HepG2 (cell line): Measurements from ENCODE around the gene ADARB2. TPM values are rescaled to one million over a fixed set of nuclear protein-coding genes. Genes with fewer than 3 reads are reported as not detected.

ENCODE experiments used
- ATAC-seq: fragments of 200-7000 bp; cut with Tn5 transposase; 3 replicates; pipeline ENCODE4 v1.9.1; 2020; ENCODE audit warnings: mild to moderate bottlenecking, moderate library complexity
- BruUV-seq: library from RNA; stranded (reverse); fragments of 400-500 nt; replicated peaks from 2 replicates; lab custom pipeline; 2021; lab: Mats Ljungman, UMichigan
- CTCF ChIA-PET: fragments of 300-600 bp; formaldehyde crosslinking; extraction: SDS; loops from one replicate; lab custom pipeline; 2021; ENCODE audit warnings: low total read pairs, inconsistent platforms, low intra/inter-chr PET ratio; lab: Yijun Ruan, JAX
- POLR2A ChIA-PET: fragments of 350-600 bp; sonication (Branson Sonifier 250); formaldehyde crosslinking; loops from one replicate; lab custom pipeline; 2020; ENCODE audit warnings: antibody characterized with exemption, inconsistent platforms; lab: Yijun Ruan, JAX
- DNase-seq: peaks from one replicate; pipeline ENCODE4 v3.0.0-alpha.2; 2015; ENCODE audit warnings: low spot score
- FAIRE-seq: peaks from 3 replicates; lab custom pipeline; 2011; peaks lifted over from hg19 to GRCh38; lab: Jason Lieb, UNC
- H2AFZ ChIP-seq: one replicate; pipeline ENCODE4 v1.6.1; 2011; ENCODE audit warnings: low read length, inconsistent platforms
- H3K27ac ChIP-seq: fragments of 300-600 bp; 3 replicates; pipeline ENCODE4 v1.8.0; 2011; ENCODE audit warnings: mixed run types, mild to moderate bottlenecking, mixed read lengths, low read length, inconsistent platforms; ENCODE audit not compliant: insufficient read depth; ENCODE audit errors: extremely low read length
- H3K27me3 ChIP-seq, 2 experiments: fragments of 200-600 bp in 1 of 2; 2 replicates in 1 of 2; 3 replicates in 1 of 2; pipeline versions ENCODE4 v1.6.0 to v1.8.0; 2011; ENCODE audit warnings: low read length in 2 of 2, mild to moderate bottlenecking in 2 of 2, moderate library complexity in 2 of 2, inconsistent platforms in 1 of 2; ENCODE audit not compliant: insufficient read depth in 2 of 2, control insufficient read depth in 1 of 2
- H3K36me3 ChIP-seq, 2 experiments: fragments of 200-600 bp in 1 of 2; replicated peaks in 1 of 2; 2 replicates in 1 of 2; 3 replicates in 1 of 2; pipeline versions ENCODE4 v1.5.1 to v1.8.0; 2011; ENCODE audit warnings: low read length in 2 of 2, inconsistent platforms in 1 of 2; ENCODE audit not compliant: insufficient read depth in 2 of 2, control insufficient read depth in 1 of 2
- H3K4me1 ChIP-seq: 2 replicates; pipeline ENCODE4 v1.5.1; 2012; ENCODE audit warnings: low read length, inconsistent platforms; ENCODE audit not compliant: insufficient read depth
- H3K4me2 ChIP-seq: 2 replicates; pipeline ENCODE4 v1.6.0; 2011; ENCODE audit warnings: low read depth, low read length, inconsistent platforms
- H3K4me3 ChIP-seq, 3 experiments: fragments of 200-600 bp in 1 of 3; sonication (generic), shearing (Covaris generic) in 1 of 3; replicated peaks in 1 of 3; 2 replicates each; pipeline ENCODE4 v1.5.1; 2011 to 2016; ENCODE audit warnings: low read length in 3 of 3, inconsistent platforms in 2 of 3, low read depth in 2 of 3, mild to moderate bottlenecking in 2 of 3, control low read depth in 1 of 3, mixed read lengths in 1 of 3; ENCODE audit not compliant: insufficient read depth in 1 of 3
- H3K79me2 ChIP-seq: one replicate; pipeline ENCODE4 v1.6.1; 2011; ENCODE audit warnings: low read length, inconsistent platforms; ENCODE audit not compliant: insufficient read depth
- H3K9ac ChIP-seq: 2 replicates; pipeline ENCODE4 v1.6.0; 2011; ENCODE audit warnings: mild to moderate bottlenecking, low read depth, low read length, inconsistent platforms; ENCODE audit not compliant: insufficient read depth
- H3K9me3 ChIP-seq: 2 replicates; pipeline ENCODE4 v1.5.1; 2012; ENCODE audit warnings: mild to moderate bottlenecking, low read length
- H4K20me1 ChIP-seq: 2 replicates; pipeline ENCODE4 v1.6.0; 2011; ENCODE audit warnings: inconsistent platforms, mild to moderate bottlenecking, low read length, moderate library complexity; ENCODE audit not compliant: insufficient read depth
- BRF2 ChIP-seq: sonication (generic); formaldehyde crosslinking; IDR thresholded peaks from 2 replicates; pipeline ENCODE4 v1.8.1; 2022; ENCODE audit warnings: mild to moderate bottlenecking, missing genetic modification reagents
- HOXD1 ChIP-seq: sonication (generic); formaldehyde crosslinking; IDR thresholded peaks from 2 replicates; pipeline ENCODE4 v1.5.0; 2020; ENCODE audit warnings: missing genetic modification reagents
- KLF6 ChIP-seq: IDR thresholded peaks from 2 replicates; pipeline ENCODE4 v1.8.0; 2016; ENCODE audit warnings: missing biosample characterization, missing genetic modification reagents
- MAFK ChIP-seq, 2 experiments: IDR thresholded peaks in 1 of 2; conservative IDR thresholded peaks in 1 of 2; 2 replicates each; pipeline ENCODE4 v1.6.1; 2011; ENCODE audit warnings: improper control_type of control experiment in 2 of 2, low read length in 2 of 2
- NFE2L2 ChIP-seq: fragments of 150-350 bp; IDR thresholded peaks from 2 replicates; pipeline ENCODE4 v1.6.1; 2014; ENCODE audit warnings: low read length
- RORA ChIP-seq: sonication (generic); formaldehyde crosslinking; IDR thresholded peaks from 2 replicates; pipeline ENCODE4 v1.5.0; 2020; ENCODE audit warnings: mild to moderate bottlenecking, missing genetic modification reagents, moderate library complexity
- SIN3A ChIP-seq: IDR thresholded peaks from 2 replicates; pipeline ENCODE4 v1.6.1; 2011; ENCODE audit warnings: low read depth, mild to moderate bottlenecking, control low read depth, low read length, borderline replicate concordance
- TBP ChIP-seq: sonication (generic); formaldehyde crosslinking; IDR thresholded peaks from 2 replicates; pipeline ENCODE4 v1.5.0; 2020; ENCODE audit warnings: missing genetic modification reagents
- TFAP4 ChIP-seq: sonication (generic); IDR thresholded peaks from 2 replicates; pipeline ENCODE4 v1.6.1; 2016; ENCODE audit warnings: low read depth, borderline replicate concordance
- YEATS4 ChIP-seq: sonication (generic); formaldehyde crosslinking; IDR thresholded peaks from 2 replicates; pipeline ENCODE4 v1.4.0; 2020; ENCODE audit warnings: missing genetic modification reagents, borderline replicate concordance
- ZNF224 ChIP-seq: sonication (generic); formaldehyde crosslinking; IDR thresholded peaks from 2 replicates; pipeline ENCODE4 v1.5.0; 2020; ENCODE audit warnings: mild to moderate bottlenecking, missing genetic modification reagents
- ZNF225 ChIP-seq: sonication (generic); formaldehyde crosslinking; IDR thresholded peaks from 2 replicates; pipeline ENCODE4 v1.4.0; 2020; ENCODE audit warnings: mild to moderate bottlenecking, missing genetic modification reagents
- ZNF263 ChIP-seq: sonication (generic); formaldehyde crosslinking; IDR thresholded peaks from 2 replicates; pipeline ENCODE4 v1.4.0; 2020; ENCODE audit warnings: missing genetic modification reagents
- ZNF362 ChIP-seq: sonication (generic); formaldehyde crosslinking; IDR thresholded peaks from 2 replicates; pipeline ENCODE4 v1.4.0; 2020; ENCODE audit warnings: missing genetic modification reagents, mild to moderate bottlenecking, borderline replicate concordance
- ZNF678 ChIP-seq: sonication (generic); formaldehyde crosslinking; IDR thresholded peaks from 2 replicates; pipeline ENCODE4 v1.4.0; 2020; ENCODE audit warnings: mild to moderate bottlenecking, missing genetic modification reagents
- ZNF749 ChIP-seq: sonication (generic); formaldehyde crosslinking; IDR thresholded peaks from 2 replicates; pipeline ENCODE4 v1.8.0; 2022; ENCODE audit warnings: mild to moderate bottlenecking, missing genetic modification reagents, moderate library complexity, borderline replicate concordance
- ZNF75D ChIP-seq: sonication (generic); formaldehyde crosslinking; IDR thresholded peaks from 2 replicates; pipeline ENCODE4 v1.8.1; 2023; ENCODE audit warnings: missing genetic modification reagents, mild to moderate bottlenecking, borderline replicate concordance
- ZNF781 ChIP-seq: sonication (generic); formaldehyde crosslinking; IDR thresholded peaks from 2 replicates; pipeline ENCODE4 v1.5.1; 2020; ENCODE audit warnings: borderline replicate concordance, mild to moderate bottlenecking, missing genetic modification reagents; ENCODE audit errors: not compliant biosample characterization
- WGBS: methylation state at CpG from one replicate; pipeline ENCODE4 v1.1.6; 2017; ENCODE audit warnings: low lambda C conversion rate; 5-methylcytosine and 5-hydroxymethylcytosine counted together
- in situ Hi-C: cut with HindIII; loops from 2 replicates; pipeline ENCODE4 v1.10.0; 2017; ENCODE audit warnings: low pct_unique_long_range_greater_than_20kb; ENCODE audit not compliant: extremely low pct_ligation_motif_present
- intact Hi-C: fragments of 100-400 bp; cut with micrococcal nuclease; formaldehyde crosslinking; loops from one replicate; pipeline ENCODE4 v1.10.0; 2022; ENCODE audit not compliant: unreplicated experiment
- polyA plus RNA-seq, 8 experiments: library from polyadenylated mRNA; depleted of rRNA in 3 of 8; stranded (reverse) in 7 of 8; unstranded in 1 of 8; fragments of >200 nt; fragmentation: Illumina TruSeq in 4 of 8; extraction: Trizol in 4 of 8; gene quantifications; 2 replicates each; pipeline versions ENCODE4 v1.2.1 to v1.2.3, GENCODE V29; 2011 to 2016; ENCODE audit warnings: low read depth in 4 of 8, missing spikeins in 1 of 8, mixed read lengths in 1 of 8; ENCODE audit not compliant: insufficient read depth in 1 of 8
- total RNA-seq, 5 experiments: library from RNA; depleted of rRNA; stranded (reverse); fragments of >200 nt; fragmentation: Illumina TruSeq; extraction: Trizol; gene quantifications; 2 replicates each; pipeline ENCODE4 v1.2.3, GENCODE V29; 2016; ENCODE audit warnings: low read depth in 1 of 5

ADARB2 gene
- total and polyA plus RNA-seq, 2 of the 13 experiments (the other 11 are each of a cell fraction or from before 2014, with no cell fraction given) = not detected

GRCh38 chr10:1552881-1553670, 184.2 kb downstream of the ADARB2 start:
- no TSS peak for BruUV-seq
- ATAC-seq (no peak), FAIRE-seq (no peak), DNase-seq (no peak)
- in situ Hi-C loops = no loop called here
- H3K9ac ChIP-seq = no peak overlapping the region
- POLR2A ChIA-PET = no interaction called here
- no peaks in the 10 kb centered on the region for H3K36me3 ChIP-seq
- CTCF ChIA-PET = no interaction called here
- no peaks in the 10 kb centered on the region for H3K9me3 ChIP-seq
- peaks cover 0 to 74% of the 10 kb centered on the region in 2 experiments for H3K27me3 ChIP-seq
- no peaks in the 10 kb centered on the region for H4K20me1 ChIP-seq
- H3K4me2 ChIP-seq = no peak overlapping the region
- no peak overlapping the region for H3K27ac ChIP-seq
- no peaks in the 10 kb centered on the region for H3K4me1 ChIP-seq
- WGBS = 43% methylated on average over 24 of the region's 30 CpGs
- no peak overlapping the region for H2AFZ ChIP-seq
- intact Hi-C loops = no loop called here
- H3K79me2 ChIP-seq = no peaks in the 10 kb centered on the region
- H3K4me3 ChIP-seq = no peak overlapping the region
- TF ChIP-seq TFAP4 = no peak
- TF ChIP-seq ZNF362 = no peak
- TF ChIP-seq ZNF781 = no peak
- no peak for TF ChIP-seq YEATS4 (CRISPR knock-in tag)
- TF ChIP-seq KLF6 (CRISPR knock-in tag) = no peak
- no peak for TF ChIP-seq ZNF225 (CRISPR knock-in tag)
- TF ChIP-seq ZNF678 (CRISPR knock-in tag) = no peak
- no peak for TF ChIP-seq SIN3A
- no peak for TF ChIP-seq NFE2L2
- TF ChIP-seq BRF2 (CRISPR knock-in tag) = no peak
- no peak for TF ChIP-seq ZNF224 (CRISPR knock-in tag)
- no peak for TF ChIP-seq ZNF75D (CRISPR knock-in tag)
- no peak for TF ChIP-seq TBP (CRISPR knock-in tag)
- TF ChIP-seq ZNF749 = no peak
- TF ChIP-seq RORA (CRISPR knock-in tag) = no peak
- no peak for TF ChIP-seq MAFK (conservative IDR thresholded peaks at IDR 0.05 in 1 of 2, IDR thresholded peaks at IDR 0.05 in 1 of 2; ENCODE audit: low read length in 2 of 2)
- TF ChIP-seq HOXD1 (CRISPR knock-in tag) = no peak
- TF ChIP-seq ZNF263 (CRISPR knock-in tag) = no peak
